Fibroblast of villous mesenchyme (primary cell): ENCODE measurements around the gene ZNF280A. TPM values are rescaled to one million over a fixed set of nuclear protein-coding genes. Genes with fewer than 3 reads are reported as not detected.
A peak's percentile ranks its signal among the peaks of the same experiment; 100 is the strongest.

Experiments
- DNase-seq: peaks from one replicate; pipeline ENCODE4 v3.0.0-alpha.2; 2010; ENCODE audit warnings: low read depth
- H3K4me3 ChIP-seq: 2 replicates; pipeline ENCODE4 v1.5.1; 2011; ENCODE audit warnings: low read depth, mild to moderate bottlenecking, low read length
- CTCF ChIP-seq: IDR thresholded peaks from 2 replicates; pipeline ENCODE4 v1.5.1; 2012; ENCODE audit warnings: low read depth, mild to moderate bottlenecking, low read length; ENCODE audit not compliant: insufficient read depth
- total RNA-seq: library from RNA; depleted of rRNA; stranded (reverse); fragments of >200 nt; gene quantifications from 2 replicates; pipeline ENCODE4 v1.2.3, GENCODE V29; 2012

The ZNF280A gene
- total RNA-seq, 1 donor, result not detected

DNA sequence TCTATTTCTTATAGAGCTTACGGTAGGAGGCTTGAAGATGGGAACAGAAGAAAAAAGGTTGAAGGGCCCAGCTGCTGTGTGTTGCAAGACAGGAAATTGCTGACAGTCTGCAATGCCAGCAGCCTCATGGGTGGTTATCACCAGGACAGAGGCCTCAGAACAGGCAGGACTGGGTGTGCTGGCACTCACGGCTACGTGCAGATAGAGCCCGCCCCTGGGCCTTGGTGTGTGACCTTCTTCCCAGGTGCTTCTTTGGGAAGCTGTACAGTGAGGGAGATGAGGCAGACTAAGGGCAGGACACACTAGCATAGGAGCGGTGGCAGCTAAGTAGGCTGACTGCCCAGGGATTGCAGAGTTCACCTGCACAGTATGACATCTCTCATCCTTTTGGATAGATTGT, 26.4 kb upstream of the ZNF280A start:
- no peak overlapping the region for H3K4me3 ChIP-seq
- peak; percentile 56 for DNase-seq
- TF ChIP-seq CTCF, result no peak

DNA sequence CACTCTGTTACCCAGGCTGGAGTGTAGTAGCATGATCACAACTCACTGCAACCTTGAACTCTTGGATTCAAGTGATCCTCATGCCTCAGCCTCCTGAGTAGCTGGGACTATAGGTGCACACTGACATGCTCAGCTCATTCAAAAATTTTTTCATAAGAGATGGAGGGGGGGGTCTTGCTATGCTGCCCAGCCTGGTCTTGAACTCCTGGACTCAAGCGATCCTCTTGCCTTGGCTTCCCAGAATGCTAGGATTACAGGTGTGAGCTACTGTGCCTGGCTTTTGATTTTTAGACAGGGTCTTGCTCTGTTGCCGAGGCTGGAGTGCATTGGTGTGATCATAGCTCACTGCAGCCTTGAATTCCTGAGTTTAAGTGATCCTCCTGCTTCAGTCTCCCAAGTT, 25.0 kb upstream of the ZNF280A start:
- no peak for TF ChIP-seq CTCF
- DNase-seq, result no peak
- H3K4me3 ChIP-seq, result no peak overlapping the region

GRCh38 chr22:22538226-22538989, 18.3 kb upstream of the ZNF280A start:
- no peak overlapping the region for H3K4me3 ChIP-seq
- no peak for DNase-seq
- TF ChIP-seq CTCF, result no peak

DNA sequence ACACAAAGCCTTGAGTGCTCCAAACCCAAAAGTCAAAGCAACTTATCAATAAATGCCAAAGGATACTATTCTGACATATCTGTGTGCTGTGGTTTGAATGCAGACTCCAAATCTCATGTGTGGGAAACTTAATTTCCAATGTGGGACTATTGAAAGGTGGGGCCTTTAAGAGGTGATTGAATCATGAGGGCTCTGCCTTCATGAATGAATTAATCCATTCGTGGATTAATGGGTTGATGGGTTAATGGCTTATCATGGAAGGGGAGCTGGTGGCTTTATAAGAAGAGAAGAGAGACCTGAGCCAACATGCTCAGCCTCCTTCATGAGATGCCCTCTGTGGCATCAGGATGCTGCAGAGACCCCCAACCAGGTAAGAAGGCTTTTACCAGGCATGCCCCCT, 16.8 kb upstream of the ZNF280A start:
- no peak for TF ChIP-seq CTCF
- DNase-seq, result no peak
- no peak overlapping the region for H3K4me3 ChIP-seq

DNA sequence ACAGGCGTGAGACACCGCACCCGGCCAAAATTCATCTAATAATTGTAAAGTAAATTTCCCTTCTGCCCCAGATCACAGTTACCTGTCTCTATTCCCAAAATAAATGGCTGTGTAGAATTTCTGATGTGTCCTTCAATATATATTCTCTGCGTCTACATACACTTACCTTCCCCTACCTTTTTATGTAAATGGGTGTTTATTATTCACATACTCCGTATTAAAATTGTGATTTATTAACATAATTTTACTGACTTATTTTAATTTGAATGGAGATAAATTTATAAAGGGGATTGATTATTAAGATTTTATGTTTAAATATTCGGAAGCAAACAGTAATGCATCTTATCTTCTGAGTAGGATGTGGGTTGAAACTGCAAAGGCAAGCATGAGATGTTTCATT, 16.4 kb upstream of the ZNF280A start:
- TF ChIP-seq CTCF, result no peak
- H3K4me3 ChIP-seq, result no peak overlapping the region
- no peak for DNase-seq

GRCh38 chr22:22535662-22536061, 15.6 kb upstream of the ZNF280A start:
- H3K4me3 ChIP-seq, result no peak overlapping the region
- DNase-seq, result no peak
- no peak for TF ChIP-seq CTCF
